Measurements from ENCODE around the gene DBF4. TPM values are rescaled to one million over a fixed set of nuclear protein-coding genes. Genes with fewer than 3 reads are reported as not detected.
A peak's percentile ranks its signal among the peaks of the same experiment; 100 is the strongest.

Gene DBF4
- total RNA-seq, 3 donors from 2014 or later = 9.4 to 18.2 (median 13.4) TPM

DNA sequence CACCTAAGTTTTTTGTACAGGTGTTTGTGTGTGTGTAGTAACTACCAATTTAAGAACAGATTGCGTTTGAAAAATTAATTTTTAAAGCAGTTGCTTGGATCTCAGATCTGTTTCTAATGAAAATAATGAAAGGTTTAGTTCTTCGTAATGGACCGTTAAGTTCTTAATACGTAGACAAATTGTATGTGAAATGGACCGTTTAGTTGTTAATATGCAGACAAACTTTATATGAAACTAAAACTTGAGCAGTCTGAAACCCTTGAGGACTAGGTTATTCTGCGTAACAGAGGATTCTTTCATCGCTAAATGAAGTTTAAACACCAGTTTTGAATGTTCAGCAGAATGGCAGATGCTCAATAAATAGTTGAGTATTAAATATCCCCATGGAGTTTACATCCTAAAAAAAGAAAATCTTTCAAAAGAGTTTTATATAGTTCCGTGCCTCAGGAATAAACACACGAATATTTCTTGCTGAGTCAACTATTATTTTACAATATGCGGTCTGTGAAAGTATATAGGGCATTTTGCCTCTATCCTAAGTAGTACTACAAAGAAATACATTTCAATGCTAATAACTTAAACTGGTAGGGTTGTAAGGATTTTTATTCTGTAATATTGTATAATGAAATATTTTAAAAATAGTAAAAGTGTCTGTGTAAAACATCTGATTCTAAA, 1.2 kb downstream of the DBF4 start:
- Histone ChIP-seq H3K9me3 (no peaks in the 10 kb centered on the region), H3K4me3 (peak overlapping the region; percentile 84), H3K4me1 (ENCODE audit: low read depth) (peaks cover 19% of the 10 kb centered on the region), H3K36me3 (ENCODE audit: low read depth) (no peaks in the 10 kb centered on the region)
- intact Hi-C loops (cut with DNase I, micrococcal nuclease) = no loop called here
- ATAC-seq = no peak
- no peak for DNase-seq
- TF ChIP-seq, protein P1, sequence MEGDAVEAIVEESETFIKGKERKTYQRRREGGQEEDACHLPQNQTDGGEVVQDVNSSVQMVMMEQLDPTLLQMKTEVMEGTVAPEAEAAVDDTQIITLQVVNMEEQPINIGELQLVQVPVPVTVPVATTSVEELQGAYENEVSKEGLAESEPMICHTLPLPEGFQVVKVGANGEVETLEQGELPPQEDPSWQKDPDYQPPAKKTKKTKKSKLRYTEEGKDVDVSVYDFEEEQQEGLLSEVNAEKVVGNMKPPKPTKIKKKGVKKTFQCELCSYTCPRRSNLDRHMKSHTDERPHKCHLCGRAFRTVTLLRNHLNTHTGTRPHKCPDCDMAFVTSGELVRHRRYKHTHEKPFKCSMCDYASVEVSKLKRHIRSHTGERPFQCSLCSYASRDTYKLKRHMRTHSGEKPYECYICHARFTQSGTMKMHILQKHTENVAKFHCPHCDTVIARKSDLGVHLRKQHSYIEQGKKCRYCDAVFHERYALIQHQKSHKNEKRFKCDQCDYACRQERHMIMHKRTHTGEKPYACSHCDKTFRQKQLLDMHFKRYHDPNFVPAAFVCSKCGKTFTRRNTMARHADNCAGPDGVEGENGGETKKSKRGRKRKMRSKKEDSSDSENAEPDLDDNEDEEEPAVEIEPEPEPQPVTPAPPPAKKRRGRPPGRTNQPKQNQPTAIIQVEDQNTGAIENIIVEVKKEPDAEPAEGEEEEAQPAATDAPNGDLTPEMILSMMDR (IDR thresholded peaks at IDR 0.05) = no peak

DNA sequence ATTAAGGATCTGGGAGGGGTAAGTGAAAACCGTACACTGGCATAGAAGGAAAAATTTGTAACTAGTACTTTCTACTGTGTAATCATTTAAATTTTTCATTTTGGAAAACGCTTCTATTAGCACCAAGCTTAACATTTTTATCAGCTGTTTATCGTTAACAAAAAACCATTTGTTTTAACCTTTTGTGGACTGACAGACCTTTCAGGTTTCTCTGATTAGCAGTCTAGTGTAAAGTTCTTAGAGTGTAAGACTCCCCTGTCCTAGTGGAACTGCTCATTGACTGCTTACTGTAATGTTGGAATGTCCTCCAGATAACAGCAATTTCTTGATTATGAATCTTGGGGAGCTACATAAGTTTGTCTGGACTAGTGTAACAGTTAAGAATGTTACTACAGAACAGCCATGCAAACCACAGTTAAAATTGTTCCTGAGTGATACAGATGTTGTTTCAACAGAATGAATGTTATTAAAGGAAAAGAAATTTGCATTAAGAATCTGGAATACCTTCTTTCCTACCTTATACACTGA, 2.0 kb downstream of the DBF4 start:
- Histone ChIP-seq H3K9me3 (no peaks in the 10 kb centered on the region), H3K4me1 (ENCODE audit: low read depth) (peaks cover 19% of the 10 kb centered on the region), H3K4me3 (no peak overlapping the region), H3K36me3 (ENCODE audit: low read depth) (no peaks in the 10 kb centered on the region)
- intact Hi-C loops (cut with DNase I, micrococcal nuclease) = no loop called here
- DNase-seq (no peak), ATAC-seq (no peak)
- TF ChIP-seq, protein P1 (IDR thresholded peaks at IDR 0.05) = no peak

DNA sequence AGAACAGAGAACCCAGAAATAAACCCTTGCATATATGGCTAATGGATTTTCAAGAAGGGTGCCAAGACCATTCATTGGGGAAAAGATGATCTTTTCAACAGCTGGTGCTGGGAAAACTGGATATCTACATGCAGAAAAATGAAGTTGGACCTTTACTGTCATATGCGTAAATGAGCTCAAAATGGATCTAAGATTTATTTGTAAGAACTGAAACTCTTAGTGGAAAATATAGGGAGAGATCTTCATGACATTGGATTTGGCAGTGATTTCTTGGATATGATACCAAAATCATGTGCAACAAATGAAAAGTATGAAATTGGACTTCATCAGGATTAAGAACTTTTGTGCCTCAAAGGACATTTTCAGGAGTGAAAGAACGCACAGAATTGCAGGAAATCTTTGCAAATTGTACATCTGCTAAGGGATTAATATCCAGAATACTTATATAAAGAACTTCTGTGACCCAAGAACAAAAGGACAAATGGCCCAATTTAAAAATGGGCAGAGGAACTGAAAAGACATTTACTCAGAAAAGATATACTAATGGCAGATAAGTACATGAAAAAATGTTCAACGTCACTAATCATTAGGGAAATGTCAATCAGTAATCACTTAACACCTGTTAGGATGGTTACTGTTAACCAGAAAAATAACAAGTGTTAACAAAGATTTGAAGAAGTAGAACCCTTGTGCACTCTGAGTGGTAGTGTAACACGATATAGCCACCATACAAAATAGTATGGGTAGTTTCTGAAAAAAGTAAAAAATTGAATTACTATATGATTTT, 6.1 kb downstream of the DBF4 start:
- H3K9me3 ChIP-seq = no peaks in the 10 kb centered on the region
- DNase-seq (no peak), ATAC-seq (no peak)
- H3K36me3 ChIP-seq (ENCODE audit: low read depth) = no peaks in the 10 kb centered on the region
- H3K4me1 ChIP-seq (ENCODE audit: low read depth) = peaks cover 10% of the 10 kb centered on the region
- intact Hi-C loops (cut with DNase I, micrococcal nuclease) = loop anchor here (10.0 kb wide), 2 partner anchors 78 to 378 kb away; no protein-coding TSS in a partner anchor
- H3K4me3 ChIP-seq = no peak overlapping the region
- TF ChIP-seq, protein P1 (IDR thresholded peaks at IDR 0.05) = no peak

DNA sequence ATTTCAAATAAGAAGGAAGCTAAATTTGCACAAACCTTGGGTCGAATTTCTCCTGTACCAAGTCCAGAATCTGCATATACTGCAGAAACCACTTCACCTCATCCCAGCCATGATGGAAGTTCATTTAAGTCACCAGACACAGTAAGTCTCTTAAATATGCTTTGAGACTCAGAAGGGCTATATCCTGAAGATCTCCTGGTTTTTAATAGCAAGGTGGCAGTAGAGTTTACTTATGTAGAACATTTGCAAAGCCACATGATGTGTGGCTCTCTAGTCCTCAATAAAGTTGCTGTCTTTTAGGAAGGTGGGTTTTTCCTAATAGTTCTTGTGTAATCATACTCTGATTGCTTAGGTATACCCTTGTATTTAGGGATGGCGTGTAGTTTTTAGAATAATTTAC, 8.7 kb downstream of the DBF4 start:
- Histone ChIP-seq H3K4me1 (ENCODE audit: low read depth) (no peaks in the 10 kb centered on the region), H3K9me3 (no peaks in the 10 kb centered on the region), H3K4me3 (no peak overlapping the region), H3K36me3 (ENCODE audit: low read depth) (no peaks in the 10 kb centered on the region)
- intact Hi-C loops (cut with DNase I, micrococcal nuclease) = loop anchor here (10.0 kb wide), 2 partner anchors 80 to 380 kb away; no protein-coding TSS in a partner anchor
- DNase-seq (no peak), ATAC-seq (no peak)
- TF ChIP-seq, protein P1 (IDR thresholded peaks at IDR 0.05) = no peak

DNA sequence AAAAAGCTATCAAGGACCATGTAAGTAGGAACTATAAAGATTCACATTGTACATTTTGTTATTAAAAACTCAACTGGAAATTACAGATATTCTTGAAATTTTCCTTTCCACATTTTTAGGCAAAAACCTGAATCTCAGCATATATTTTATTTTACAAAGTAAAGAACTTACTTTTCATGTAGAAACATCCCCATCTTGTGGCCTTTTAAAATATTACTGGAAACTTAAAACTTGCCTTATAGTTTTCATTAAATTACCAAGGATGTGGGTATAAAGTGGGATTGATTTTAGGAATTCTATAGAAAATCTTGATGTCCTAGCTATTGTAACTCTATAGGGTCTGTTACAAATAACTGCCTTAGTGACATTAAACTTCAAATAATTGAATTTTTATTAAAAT, 10.6 kb downstream of the DBF4 start:
- intact Hi-C loops (cut with DNase I, micrococcal nuclease) = loop anchor here (10.0 kb wide), 2 partner anchors 82 to 382 kb away; no protein-coding TSS in a partner anchor

More for the DNA sequence above, 10.6 kb downstream of the DBF4 start:
- H3K4me3 ChIP-seq = no peak overlapping the region
- TF ChIP-seq, protein P1 (IDR thresholded peaks at IDR 0.05) = no peak
- no peaks in the 10 kb centered on the region for H3K4me1 ChIP-seq (ENCODE audit: low read depth)
- no peak for ATAC-seq
- no peaks in the 10 kb centered on the region for H3K36me3 ChIP-seq (ENCODE audit: low read depth)
- no peaks in the 10 kb centered on the region for H3K9me3 ChIP-seq
- no peak for DNase-seq
